DOHH2 (cell line): ENCODE data around the gene CLSTN1.

Source experiments
- EZH2phosphoT487 ChIP-seq: fragments of 200-600 bp; sonication (generic); IDR thresholded peaks from 2 replicates; pipeline ENCODE4 v1.6.1; 2017; ENCODE audit warnings: borderline replicate concordance, mild to moderate bottlenecking, antibody characterized with exemption, low read length, moderate library complexity, mixed read lengths
- TF ChIP-seq, protein P1 (sequence below): fragments of 200-600 bp; sonication (generic); IDR thresholded peaks from one replicate; pipeline ENCODE4 v1.5.1; 2014; ENCODE audit warnings: antibody characterized with exemption, mild to moderate bottlenecking, low read depth, low read length; ENCODE audit not compliant: poor library complexity, severe bottlenecking

DNA sequence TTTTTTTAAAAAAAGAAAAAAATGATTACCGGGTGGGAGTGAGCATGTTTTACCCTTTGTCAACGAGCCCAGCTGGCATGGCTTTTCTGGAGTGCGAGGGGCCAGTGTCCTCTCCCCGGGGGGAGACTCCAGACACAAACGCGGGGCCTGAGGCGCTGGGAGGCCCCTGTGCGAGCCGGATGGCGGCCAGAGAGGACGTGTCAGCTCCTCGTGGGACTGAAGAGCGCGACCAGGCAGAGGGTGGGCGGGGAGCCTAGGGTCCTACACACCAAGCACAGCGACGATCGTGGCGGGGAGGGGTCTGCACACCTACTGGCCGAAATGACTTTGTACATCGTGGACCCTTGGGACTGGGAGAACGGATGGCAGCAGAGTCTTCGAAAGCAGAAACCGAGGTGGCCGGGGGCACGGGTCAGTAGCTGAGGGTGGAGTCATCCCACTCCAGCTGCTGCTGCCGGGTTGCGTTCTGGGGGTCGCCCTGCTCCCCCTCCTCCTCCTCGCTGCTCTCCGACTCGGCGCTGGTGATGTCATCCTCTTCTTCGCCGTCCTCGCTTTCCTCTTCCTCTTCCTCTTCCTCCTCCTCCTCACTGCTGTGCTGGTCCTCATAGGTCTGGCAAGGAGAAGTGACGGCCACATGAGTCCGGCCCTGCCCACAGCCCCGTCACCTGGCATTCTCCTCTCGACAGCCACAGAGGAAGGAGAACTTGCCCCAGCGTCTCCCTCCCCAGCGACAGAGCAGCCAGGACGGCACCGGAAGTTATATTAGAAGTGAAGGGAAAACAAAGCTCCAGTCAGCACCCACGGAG lies 93.5 kb downstream of the CLSTN1 start:
- TF ChIP-seq, protein P1, sequence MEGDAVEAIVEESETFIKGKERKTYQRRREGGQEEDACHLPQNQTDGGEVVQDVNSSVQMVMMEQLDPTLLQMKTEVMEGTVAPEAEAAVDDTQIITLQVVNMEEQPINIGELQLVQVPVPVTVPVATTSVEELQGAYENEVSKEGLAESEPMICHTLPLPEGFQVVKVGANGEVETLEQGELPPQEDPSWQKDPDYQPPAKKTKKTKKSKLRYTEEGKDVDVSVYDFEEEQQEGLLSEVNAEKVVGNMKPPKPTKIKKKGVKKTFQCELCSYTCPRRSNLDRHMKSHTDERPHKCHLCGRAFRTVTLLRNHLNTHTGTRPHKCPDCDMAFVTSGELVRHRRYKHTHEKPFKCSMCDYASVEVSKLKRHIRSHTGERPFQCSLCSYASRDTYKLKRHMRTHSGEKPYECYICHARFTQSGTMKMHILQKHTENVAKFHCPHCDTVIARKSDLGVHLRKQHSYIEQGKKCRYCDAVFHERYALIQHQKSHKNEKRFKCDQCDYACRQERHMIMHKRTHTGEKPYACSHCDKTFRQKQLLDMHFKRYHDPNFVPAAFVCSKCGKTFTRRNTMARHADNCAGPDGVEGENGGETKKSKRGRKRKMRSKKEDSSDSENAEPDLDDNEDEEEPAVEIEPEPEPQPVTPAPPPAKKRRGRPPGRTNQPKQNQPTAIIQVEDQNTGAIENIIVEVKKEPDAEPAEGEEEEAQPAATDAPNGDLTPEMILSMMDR: no peak
- TF ChIP-seq EZH2phosphoT487: no peak
